Neural progenitor cell (in vitro differentiated cells): ENCODE measurements around the gene RGN. TPM values are rescaled to one million over a fixed set of nuclear protein-coding genes. Genes with fewer than 3 reads are reported as not detected.

Experiments
- DNase-seq: peaks from one replicate; pipeline ENCODE4 v3.0.0-alpha.2; 2016; ENCODE audit warnings: low spot score
- H2AFZ ChIP-seq: fragments of 200-600 bp; sonication (generic); replicated peaks from 2 replicates; pipeline ENCODE4 v1.6.1; 2016; ENCODE audit warnings: antibody characterized with exemption
- H3F3A ChIP-seq: fragments of 200-600 bp; sonication (generic); 2 replicates; pipeline ENCODE4 v1.6.1; 2016; ENCODE audit warnings: antibody characterized with exemption, low read depth
- H3K27ac ChIP-seq: fragments of 200-600 bp; sonication (generic); 2 replicates; pipeline ENCODE4 v1.5.1; 2016; ENCODE audit warnings: mild to moderate bottlenecking
- H3K27me3 ChIP-seq: fragments of 200-600 bp; sonication (generic); 2 replicates; pipeline ENCODE4 v1.6.1; 2016; ENCODE audit warnings: mild to moderate bottlenecking, moderate library complexity
- H3K36me3 ChIP-seq: fragments of 200-600 bp; sonication (generic); 2 replicates; pipeline ENCODE4 v1.5.1; 2016
- H3K4me1 ChIP-seq: fragments of 200-600 bp; sonication (generic); 2 replicates; pipeline ENCODE4 v1.6.1; 2016; ENCODE audit warnings: mixed run types
- H3K4me2 ChIP-seq: fragments of 200-600 bp; sonication (generic); 2 replicates; pipeline ENCODE4 v1.6.1; 2016
- H3K4me3 ChIP-seq: fragments of 200-600 bp; sonication (generic); 2 replicates; pipeline ENCODE4 v1.5.1; 2016
- H3K79me2 ChIP-seq: fragments of 200-600 bp; sonication (generic); 2 replicates; pipeline ENCODE4 v1.6.1; 2016; ENCODE audit warnings: low read depth
- H3K9ac ChIP-seq: fragments of 200-600 bp; sonication (generic); 2 replicates; pipeline ENCODE4 v1.6.1; 2016
- H3K9me3 ChIP-seq: fragments of 200-600 bp; sonication (generic); 2 replicates; pipeline ENCODE4 v1.5.1; 2016; ENCODE audit warnings: low read depth
- H4K20me1 ChIP-seq: fragments of 200-600 bp; sonication (generic); 2 replicates; pipeline ENCODE4 v1.6.1; 2016; ENCODE audit warnings: low read depth
- H3K27ac Mint-ChIP-seq: 3 replicates; pipeline ENCODE4 v1.8.0; 2021; ENCODE audit warnings: mixed read lengths
- H3K27me3 Mint-ChIP-seq: 2 replicates; pipeline ENCODE4 v1.8.0; 2022; ENCODE audit warnings: low read depth, mild to moderate bottlenecking, inconsistent platforms, moderate library complexity, mixed read lengths; ENCODE audit not compliant: insufficient read depth
- H3K36me3 Mint-ChIP-seq: 3 replicates; pipeline ENCODE4 v1.8.0; 2021; ENCODE audit warnings: mixed read lengths
- H3K4me1 Mint-ChIP-seq: 3 replicates; pipeline ENCODE4 v1.8.0; 2021; ENCODE audit warnings: mixed read lengths
- H3K4me3 Mint-ChIP-seq: 3 replicates; pipeline ENCODE4 v1.8.0; 2021; ENCODE audit warnings: mild to moderate bottlenecking, moderate library complexity, mixed read lengths
- H3K9me3 Mint-ChIP-seq: 3 replicates; pipeline ENCODE4 v1.8.0; 2020; ENCODE audit warnings: mixed read lengths
- CTCF ChIP-seq: fragments of 200-600 bp; sonication (generic); IDR thresholded peaks from 2 replicates; pipeline ENCODE4 v1.5.1; 2017; ENCODE audit warnings: antibody characterized with exemption, mild to moderate bottlenecking
- EZH2 ChIP-seq: fragments of 200-600 bp; sonication (generic); IDR thresholded peaks from 2 replicates; pipeline ENCODE4 v1.6.1; 2017; ENCODE audit warnings: antibody characterized with exemption, mild to moderate bottlenecking, moderate library complexity
- EZH2phosphoT487 ChIP-seq: fragments of 200-600 bp; sonication (generic); IDR thresholded peaks from 2 replicates; pipeline ENCODE4 v1.6.1; 2017; ENCODE audit warnings: antibody characterized with exemption
- total RNA-seq: library from RNA; depleted of rRNA; stranded (reverse); fragments of >200 nt; gene quantifications from 2 replicates; pipeline ENCODE4 v1.2.3, GENCODE V29; 2015; ENCODE audit warnings: low replicate concordance

The RGN gene
- total RNA-seq, 1 donor from 2014 or later = 0.92 TPM

- Histone ChIP-seq H3F3A (no peaks in the 10 kb centered on the region), H4K20me1 (no peaks in the 10 kb centered on the region), H3K9me3 (no peaks in the 10 kb centered on the region), H2AFZ (no peak overlapping the region), H3K4me3 (no peak overlapping the region), H3K36me3 (no peaks in the 10 kb centered on the region), H3K27me3 (no peaks in the 10 kb centered on the region), H3K9ac (no peak overlapping the region), H3K79me2 (no peaks in the 10 kb centered on the region), H3K4me1 (no peaks in the 10 kb centered on the region), H3K27ac (no peak overlapping the region), H3K4me2 (no peak overlapping the region)
- Mint-ChIP-seq H3K27me3 (no peaks in the 10 kb centered on the region), H3K4me1 (peaks cover 4% of the 10 kb centered on the region), H3K27ac (no peak overlapping the region), H3K36me3 (no peaks in the 10 kb centered on the region), H3K4me3 (no peak overlapping the region), H3K9me3 (no peaks in the 10 kb centered on the region)
- TF ChIP-seq EZH2phosphoT487 (no peak), EZH2 (no peak), CTCF (no peak)
- DNase-seq = no peak
These were observed 2.1 kb downstream of the RGN start for GRCh38 chrX:47080215-47080914.

GRCh38 chrX:47080915-47081236, 2.6 kb downstream of the RGN start:
- no peaks in the 10 kb centered on the region for H3K27me3 Mint-ChIP-seq
- H3K36me3 Mint-ChIP-seq = no peaks in the 10 kb centered on the region
- no peak overlapping the region for H3K27ac Mint-ChIP-seq
- no peaks in the 10 kb centered on the region for H3F3A ChIP-seq
- DNase-seq = no peak
- H3K4me2 ChIP-seq = no peak overlapping the region
- H3K9me3 ChIP-seq = no peaks in the 10 kb centered on the region
- H3K9ac ChIP-seq = no peak overlapping the region
- no peak overlapping the region for H2AFZ ChIP-seq
- TF ChIP-seq CTCF (no peak), EZH2phosphoT487 (no peak), EZH2 (no peak)
- H3K4me3 ChIP-seq = no peak overlapping the region
- no peaks in the 10 kb centered on the region for H3K79me2 ChIP-seq
- no peaks in the 10 kb centered on the region for H3K9me3 Mint-ChIP-seq
- no peak overlapping the region for H3K4me3 Mint-ChIP-seq
- no peaks in the 10 kb centered on the region for H3K4me1 ChIP-seq
- no peaks in the 10 kb centered on the region for H4K20me1 ChIP-seq
- no peaks in the 10 kb centered on the region for H3K27me3 ChIP-seq
- H3K4me1 Mint-ChIP-seq = peaks cover 4% of the 10 kb centered on the region
- no peak overlapping the region for H3K27ac ChIP-seq
- no peaks in the 10 kb centered on the region for H3K36me3 ChIP-seq

GRCh38 chrX:47091149-47091775, 13.0 kb downstream of the RGN start:
- Histone ChIP-seq H3K79me2 (no peaks in the 10 kb centered on the region), H3K27me3 (no peaks in the 10 kb centered on the region), H3K4me2 (no peak overlapping the region), H3F3A (peaks cover 24% of the 10 kb centered on the region), H3K4me1 (peaks cover 8% of the 10 kb centered on the region), H3K27ac (no peak overlapping the region), H2AFZ (no peak overlapping the region), H3K9ac (no peak overlapping the region), H3K36me3 (no peaks in the 10 kb centered on the region), H3K9me3 (no peaks in the 10 kb centered on the region), H3K4me3 (no peak overlapping the region), H4K20me1 (no peaks in the 10 kb centered on the region)
- H3K4me1 Mint-ChIP-seq = peaks cover 9% of the 10 kb centered on the region
- H3K27ac Mint-ChIP-seq = peak overlapping the region; percentile 16
- no peak overlapping the region for H3K4me3 Mint-ChIP-seq
- DNase-seq = peak; percentile 39
- H3K27me3 Mint-ChIP-seq = peaks cover 2% of the 10 kb centered on the region
- no peaks in the 10 kb centered on the region for H3K36me3 Mint-ChIP-seq
- TF ChIP-seq CTCF = no peak
- TF ChIP-seq EZH2phosphoT487 = peak; percentile 59
- no peaks in the 10 kb centered on the region for H3K9me3 Mint-ChIP-seq
